ENCODE data around the gene ZDHHC22.

- TF ChIP-seq CTCF (conservative IDR thresholded peaks at IDR 0.05) (no peak), EZH2 (IDR thresholded peaks at IDR 0.05; ENCODE audit: low read depth) (no peak)
These were observed 56.6 kb downstream of the ZDHHC22 start for GRCh38 chr14:77084985-77085384.

Data from PC-9 (cell line).